ENCODE measurements around the gene GPC1. TPM values are rescaled to one million over a fixed set of nuclear protein-coding genes. Genes with fewer than 3 reads are reported as not detected.

GPC1 gene
- total and polyA plus RNA-seq, 2 of the 4 experiments (the other 2 are of a cell fraction) = 16.0 to 211 TPM

GRCh38 chr2:240472078-240472790 lies 36.8 kb downstream of the GPC1 start:
- BruUV-seq (replicated peaks) = no TSS peak
- H2BK5ac ChIP-seq (ENCODE audit: low read depth, low read length, poor library complexity, severe bottlenecking) = no peak overlapping the region
- H4K5ac ChIP-seq (ENCODE audit: low read depth, low read length) = no peak overlapping the region
- no peak overlapping the region for H2AFZ ChIP-seq (replicated peaks; ENCODE audit: low read length, poor library complexity)
- no peaks in the 10 kb centered on the region for H3K4me1 ChIP-seq (ENCODE audit: control insufficient read depth, insufficient read depth, low read length)
- no peak overlapping the region for H3K23ac ChIP-seq (ENCODE audit: low read depth, low read length)
- dilution Hi-C loops (cut with HindIII; ENCODE audit: low sequenced_read_pairs, unreplicated experiment) (no loop called here), in situ Hi-C loops (cut with MboI; ENCODE audit: low sequenced_read_pairs) (no loop called here), intact Hi-C loops (cut with micrococcal nuclease) (no loop called here)
- peaks cover 5% of the 10 kb centered on the region; the same call in 1 of the 2 replicates for H3K9me3 ChIP-seq (ENCODE audit: control insufficient read depth, insufficient read depth, low read length)
- ATAC-seq (ENCODE audit: low read depth) (no peak), DNase-seq (no peak)
- TF ChIP-seq CTCF (conservative IDR thresholded peaks at IDR 0.05; ENCODE audit: low read depth, low read length) (no peak), CEBPB (IDR thresholded peaks at IDR 0.05; ENCODE audit: low read depth, low read length) (no peak), NFE2L2 (IDR thresholded peaks at IDR 0.05; ENCODE audit: low read depth, low read length) (no peak), ELK1 (IDR thresholded peaks at IDR 0.05; ENCODE audit: borderline replicate concordance, low read depth, low read length) (no peak), POLR2A (IDR thresholded peaks at IDR 0.05; ENCODE audit: low read depth, low read length) (no peak), BHLHE40 (IDR thresholded peaks at IDR 0.05; ENCODE audit: low read depth, low read length) (no peak), RFX5 (IDR thresholded peaks at IDR 0.05; ENCODE audit: low read depth, low read length) (no peak), CHD1 (IDR thresholded peaks at IDR 0.05; ENCODE audit: low read depth, low read length) (no peak), MAZ (IDR thresholded peaks at IDR 0.05; ENCODE audit: borderline replicate concordance, low read depth, low read length) (no peak), USF2 (IDR thresholded peaks at IDR 0.05; ENCODE audit: low read depth, low read length) (no peak), MXI1 (IDR thresholded peaks at IDR 0.05; ENCODE audit: borderline replicate concordance, low read depth, low read length) (no peak)
- H3K9ac ChIP-seq (ENCODE audit: low read depth, low read length) = no peak overlapping the region
- no peak overlapping the region for H3K27ac ChIP-seq (ENCODE audit: insufficient read depth, low read length)
- no peaks in the 10 kb centered on the region for H3K36me3 ChIP-seq (ENCODE audit: control insufficient read depth, insufficient read depth, low read length)
- no peak overlapping the region for H3K56ac ChIP-seq (ENCODE audit: extremely low read depth, insufficient read depth, low read length)
- peaks cover 7% of the 10 kb centered on the region for H3K9me1 ChIP-seq (ENCODE audit: insufficient read depth, low read length)
- no peak overlapping the region for H4K8ac ChIP-seq (ENCODE audit: low read depth in 2 of 2, low read length in 2 of 2)
- H2AK5ac ChIP-seq (ENCODE audit: low read depth, low read length) = no peak overlapping the region
- H3K4ac ChIP-seq (ENCODE audit: low read depth, low read length) = no peak overlapping the region
- no peak overlapping the region for H2BK120ac ChIP-seq (ENCODE audit: low read depth, low read length)
- ChIA-PET POLR2A (ENCODE audit: unreplicated experiment) (no interaction called here), CTCF (interaction anchor here (0.6 kb wide), 1 partner anchor 20 kb away, joined by 3 read pairs; no protein-coding TSS in a partner anchor)
- H4K20me1 ChIP-seq (ENCODE audit: insufficient read depth, low read length) = peaks cover 18% of the 10 kb centered on the region; the same call in 1 of the 2 replicates
- no peak overlapping the region for H2BK20ac ChIP-seq (ENCODE audit: low read depth, low read length)
- no peak overlapping the region for H3K14ac ChIP-seq (replicated peaks; ENCODE audit: low read depth, low read length)
- no peak overlapping the region for H2AK9ac ChIP-seq (replicated peaks; ENCODE audit: low read depth, low read length, poor library complexity)
- no peak overlapping the region for H3K4me3 ChIP-seq (ENCODE audit: insufficient read depth, low read depth, low read length)
- no peaks in the 10 kb centered on the region for H3K27me3 ChIP-seq (ENCODE audit: control insufficient read depth, insufficient read depth, low read length)
- H3K4me2 ChIP-seq (ENCODE audit: low read depth, low read length) = no peak overlapping the region
- H3K79me1 ChIP-seq (ENCODE audit: low read depth in 1 of 2, low read length in 2 of 2) = 0 out of 4 replicates have a peak, but pooled peaks cover 0 to 3% of the 10 kb centered on the region in 2 experiments
- no peak overlapping the region for H3K18ac ChIP-seq (ENCODE audit: low read depth, low read length)
- no peak overlapping the region for H2BK15ac ChIP-seq (ENCODE audit: low read depth, low read length)
- 98% methylated on average over 8 of the region's 11 CpGs; no CpG with 5 or more reads in 1 of the 2 experiments for WGBS, 2 experiments (ENCODE audit: extremely low coverage in 2 of 2, insufficient read length in 1 of 2)
- H4K91ac ChIP-seq (ENCODE audit: insufficient read depth, low read depth, low read length) = no peak overlapping the region
